ENCODE measurements around the gene MRPS15.

Gene MRPS15

GRCh38 chr1:36417931-36418330 lies 46.3 kb downstream of the MRPS15 start:
- DNase-seq, result no peak

- no peak for DNase-seq
Measured at GRCh38 chr1:36415661-36416326, 48.4 kb downstream of the MRPS15 start.

GRCh38 chr1:36414384-36414783 lies 49.8 kb downstream of the MRPS15 start:
- DNase-seq, result no peak

GRCh38 chr1:36411674-36412648 lies 52.2 kb downstream of the MRPS15 start:
- DNase-seq, result no peak

GRCh38 chr1:36408479-36408878 lies 55.7 kb downstream of the MRPS15 start:
- no peak for DNase-seq

GRCh38 chr1:36406440-36406839 lies 57.7 kb downstream of the MRPS15 start:
- DNase-seq, result no peak

Data from KG1 (cell line).